T-helper 9 cell (primary cell): ENCODE measurements around the gene RAD18.
A peak's percentile ranks its signal among the peaks of the same experiment; 100 is the strongest.

Experiments
- DNase-seq: peaks from one replicate; pipeline ENCODE4 v3.0.0-alpha.2; 2020
- total RNA-seq, 2 donors: gene quantifications; one replicate each; lab custom pipeline; 2026; lab: John Stamatoyannopoulos, UW

The RAD18 gene
- total RNA-seq, result 15.0 to 26.1 reads per million in 2 donors

- DNase-seq, result peak; percentile 91
Observed at GRCh38 chr3:8963137-8963853, at the start of gene RAD18. Gene RAD18 (minus strand): TSS chr3:8963472. CDS start chr3:8963385, 87 bp downstream.

DNA sequence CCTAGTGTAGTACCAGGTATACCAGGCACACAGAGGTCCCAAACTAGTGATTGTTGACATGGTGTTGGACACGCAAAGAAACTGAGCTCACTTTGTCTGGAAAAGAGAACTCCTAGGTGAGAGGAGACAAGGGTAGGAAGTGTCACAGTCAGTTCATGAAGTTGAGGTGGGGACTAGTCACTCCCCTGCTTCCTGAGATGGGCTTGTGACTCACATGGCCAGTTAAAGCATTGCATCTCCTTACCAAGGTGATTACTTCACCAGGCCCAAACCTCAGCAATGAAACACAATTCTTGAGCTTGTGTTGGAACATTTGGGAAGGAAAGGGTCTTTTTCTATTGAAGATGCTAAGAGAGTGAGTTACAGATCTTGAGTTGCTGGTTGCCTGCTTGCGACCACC is 49.2 kb upstream of the RAD18 start:
- DNase-seq, result no peak

DNA sequence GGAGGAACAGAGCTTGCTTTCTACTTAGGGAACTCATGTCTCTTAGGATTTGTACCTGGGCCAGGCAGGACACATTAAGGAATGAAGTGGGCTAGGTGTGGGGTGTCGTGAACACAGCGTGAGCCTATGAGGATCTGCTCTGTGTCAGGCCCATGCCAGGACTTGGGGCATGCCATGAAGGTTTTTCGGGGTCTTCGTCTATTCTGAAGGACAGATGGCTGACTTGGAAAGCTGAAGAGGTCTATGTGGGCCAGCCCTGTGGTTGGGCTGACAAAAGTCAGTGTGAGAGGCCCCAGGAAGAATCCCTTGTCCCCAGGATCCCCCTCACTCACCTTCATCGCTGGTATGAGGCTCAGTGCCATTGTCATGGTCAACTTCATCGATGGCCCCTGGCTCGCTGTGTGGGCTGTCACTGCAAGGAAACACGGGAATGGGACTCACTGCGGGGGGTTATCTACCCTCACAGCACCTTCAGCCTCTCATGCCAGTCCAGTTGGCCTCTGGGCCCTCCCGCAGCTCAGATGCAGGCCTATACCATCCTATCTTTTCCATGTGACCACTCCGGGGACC is 46.8 kb upstream of the RAD18 start:
- DNase-seq, result no peak

DNA sequence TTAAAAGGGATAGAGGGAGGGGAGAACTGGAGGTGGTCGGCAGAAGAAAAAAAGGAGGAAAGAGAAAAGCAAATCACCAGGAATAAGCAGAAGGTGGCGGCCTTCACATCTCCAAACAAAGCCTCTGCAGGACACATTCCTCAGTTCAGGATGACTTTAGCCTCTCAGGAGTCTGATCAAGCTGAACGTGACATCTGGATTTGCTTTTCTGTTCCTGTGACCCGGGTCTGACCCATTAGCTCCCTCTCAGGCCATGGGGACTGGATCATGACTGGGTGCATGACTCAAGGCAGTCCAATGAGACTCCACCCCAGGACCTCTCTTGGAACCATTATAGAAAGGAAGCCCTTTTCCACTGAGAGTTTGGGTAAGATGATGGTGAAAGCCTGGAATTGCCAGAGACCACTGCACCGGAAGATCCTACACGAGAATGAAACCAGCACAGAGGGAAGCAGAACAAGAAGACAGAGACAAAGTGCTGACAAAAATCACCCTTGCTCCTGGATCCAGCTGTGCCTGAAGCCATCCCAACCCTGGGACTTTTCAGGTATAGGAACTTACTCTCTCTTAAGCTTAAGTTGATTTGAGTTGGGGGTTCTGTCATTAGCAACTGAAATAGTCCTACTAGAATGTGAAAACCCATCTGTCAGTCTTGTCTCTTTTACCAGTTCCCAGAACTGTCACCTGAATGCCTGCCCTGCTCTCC is 45.4 kb upstream of the RAD18 start:
- no peak for DNase-seq

DNA sequence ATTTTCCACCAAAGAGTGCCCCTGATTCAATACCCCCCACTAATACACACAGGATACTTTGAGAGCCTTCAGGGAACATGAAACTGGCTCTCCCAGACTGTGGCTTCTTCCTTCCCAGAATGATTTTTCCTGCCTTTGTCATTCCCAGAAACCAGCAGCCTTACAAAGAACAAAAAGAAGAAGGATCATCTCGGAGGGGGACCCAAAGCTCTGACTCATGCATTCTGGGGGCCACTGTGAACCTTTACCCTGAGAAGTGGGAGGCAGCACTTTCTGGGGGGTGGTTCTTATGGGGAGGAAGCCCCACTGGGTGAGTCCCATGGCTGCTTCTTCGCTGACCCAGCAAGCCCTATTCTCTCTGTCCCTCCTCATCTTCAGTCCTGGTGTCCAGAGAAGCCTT is 44.7 kb upstream of the RAD18 start:
- DNase-seq, result no peak

GRCh38 chr3:9007213-9007612 is 43.9 kb upstream of the RAD18 start:
- no peak for DNase-seq

DNA sequence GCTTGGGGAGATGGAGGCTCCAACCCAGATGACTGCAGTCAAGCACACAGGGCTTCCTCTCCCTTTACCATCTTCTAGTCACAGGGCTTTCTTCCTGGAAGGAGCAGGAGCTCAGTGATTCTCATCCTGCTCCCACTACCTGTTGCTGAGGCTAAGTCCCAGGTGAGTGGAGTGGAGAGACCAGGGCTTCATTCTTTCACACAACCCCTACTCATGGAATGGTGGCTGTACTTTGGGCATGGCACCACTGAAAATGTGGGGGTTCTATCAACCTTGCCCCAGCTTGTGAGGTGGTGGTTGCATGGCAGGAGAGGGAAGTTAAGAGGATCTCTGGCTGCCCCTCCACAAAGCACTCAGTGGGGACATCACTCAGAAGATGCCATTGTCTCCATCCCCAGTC is 36.8 kb upstream of the RAD18 start:
- DNase-seq, result no peak

DNA sequence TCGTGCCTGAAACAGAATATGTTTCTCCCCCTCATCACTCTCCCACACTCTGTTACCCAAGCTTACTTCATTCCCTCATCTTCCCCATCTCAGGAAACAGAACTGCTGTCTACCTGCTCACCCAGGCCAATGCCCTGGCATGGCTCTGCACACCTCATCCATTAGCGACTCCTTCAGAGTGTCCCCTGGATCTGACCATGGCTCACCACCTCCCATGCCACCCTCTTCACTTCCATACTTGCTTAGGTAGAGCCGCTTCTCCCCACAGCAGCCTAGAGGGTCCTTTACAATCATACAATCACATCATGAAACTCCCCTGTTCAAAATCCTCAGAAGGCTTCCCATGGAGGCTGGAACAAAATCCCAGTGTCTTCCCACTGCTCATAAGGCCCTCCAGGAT is 33.9 kb upstream of the RAD18 start:
- no peak for DNase-seq

DNA sequence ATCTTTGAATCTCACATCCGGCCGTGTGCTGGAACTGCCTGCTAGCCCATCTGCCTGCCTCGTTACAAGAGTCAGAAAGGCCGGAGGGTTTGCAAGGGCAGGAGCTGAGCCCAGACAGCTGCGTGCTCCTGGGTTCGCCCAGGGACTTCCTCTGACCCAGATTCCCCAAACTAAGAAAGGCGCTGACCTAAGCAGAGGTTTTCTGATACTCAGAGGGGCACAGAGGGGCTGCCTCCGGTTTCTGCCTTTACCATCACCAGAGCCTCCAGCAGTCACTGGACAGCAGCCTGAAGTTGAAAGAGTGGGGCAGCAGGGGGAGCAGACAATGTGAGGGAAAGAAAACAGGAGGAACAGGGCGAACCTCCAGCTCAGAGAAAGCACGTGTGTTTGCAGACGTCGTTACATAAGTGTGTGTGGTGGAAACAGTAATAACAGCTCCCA is 33.4 kb upstream of the RAD18 start:
- no peak for DNase-seq

- DNase-seq, result no peak
Observed at GRCh38 chr3:8996216-8996615, 32.9 kb upstream of the RAD18 start.

- no peak for DNase-seq
Observed at GRCh38 chr3:8994226-8994625, 31.0 kb upstream of the RAD18 start.

DNA sequence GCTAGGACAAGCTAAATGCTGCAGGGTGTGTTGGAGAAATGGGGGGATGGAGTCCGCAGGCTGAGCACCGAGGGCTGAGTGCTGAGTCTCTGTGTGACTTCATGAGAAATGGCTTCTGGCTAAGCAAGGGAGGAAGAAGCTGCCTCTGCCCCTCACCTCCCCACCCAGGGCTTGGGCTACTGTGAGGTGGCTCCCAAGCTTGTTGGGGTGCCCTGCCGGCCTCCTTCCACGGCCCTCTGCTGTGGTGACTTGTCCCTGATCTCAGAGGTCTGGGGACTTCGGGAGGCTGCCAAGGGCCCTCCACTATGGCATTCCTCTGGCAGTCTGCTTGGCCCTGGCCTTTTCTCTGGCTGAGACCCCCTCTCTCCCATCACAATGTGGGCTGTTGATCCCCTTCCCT is 30.1 kb upstream of the RAD18 start:
- no peak for DNase-seq

- no peak for DNase-seq
Observed at GRCh38 chr3:8992854-8993253, 29.6 kb upstream of the RAD18 start.

DNA sequence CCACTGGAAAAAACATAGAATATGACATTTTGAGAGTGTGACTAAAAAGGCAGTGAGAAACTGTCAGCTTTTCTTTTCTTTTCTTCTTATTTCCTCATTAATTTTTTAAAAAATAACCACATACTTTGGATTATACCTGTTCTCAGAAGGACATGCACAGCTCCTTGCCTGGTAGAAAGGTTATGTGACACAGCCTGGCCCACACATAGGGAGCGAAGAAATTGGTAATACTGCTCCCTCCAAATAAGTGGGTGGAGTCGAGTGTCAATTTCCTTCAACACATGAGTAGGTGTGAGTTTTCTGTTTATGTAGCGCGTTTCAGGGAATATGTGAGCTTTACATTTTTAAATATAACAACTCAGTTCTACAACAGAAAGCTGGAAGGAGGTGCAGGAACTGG is 28.9 kb upstream of the RAD18 start:
- DNase-seq, result no peak

DNA sequence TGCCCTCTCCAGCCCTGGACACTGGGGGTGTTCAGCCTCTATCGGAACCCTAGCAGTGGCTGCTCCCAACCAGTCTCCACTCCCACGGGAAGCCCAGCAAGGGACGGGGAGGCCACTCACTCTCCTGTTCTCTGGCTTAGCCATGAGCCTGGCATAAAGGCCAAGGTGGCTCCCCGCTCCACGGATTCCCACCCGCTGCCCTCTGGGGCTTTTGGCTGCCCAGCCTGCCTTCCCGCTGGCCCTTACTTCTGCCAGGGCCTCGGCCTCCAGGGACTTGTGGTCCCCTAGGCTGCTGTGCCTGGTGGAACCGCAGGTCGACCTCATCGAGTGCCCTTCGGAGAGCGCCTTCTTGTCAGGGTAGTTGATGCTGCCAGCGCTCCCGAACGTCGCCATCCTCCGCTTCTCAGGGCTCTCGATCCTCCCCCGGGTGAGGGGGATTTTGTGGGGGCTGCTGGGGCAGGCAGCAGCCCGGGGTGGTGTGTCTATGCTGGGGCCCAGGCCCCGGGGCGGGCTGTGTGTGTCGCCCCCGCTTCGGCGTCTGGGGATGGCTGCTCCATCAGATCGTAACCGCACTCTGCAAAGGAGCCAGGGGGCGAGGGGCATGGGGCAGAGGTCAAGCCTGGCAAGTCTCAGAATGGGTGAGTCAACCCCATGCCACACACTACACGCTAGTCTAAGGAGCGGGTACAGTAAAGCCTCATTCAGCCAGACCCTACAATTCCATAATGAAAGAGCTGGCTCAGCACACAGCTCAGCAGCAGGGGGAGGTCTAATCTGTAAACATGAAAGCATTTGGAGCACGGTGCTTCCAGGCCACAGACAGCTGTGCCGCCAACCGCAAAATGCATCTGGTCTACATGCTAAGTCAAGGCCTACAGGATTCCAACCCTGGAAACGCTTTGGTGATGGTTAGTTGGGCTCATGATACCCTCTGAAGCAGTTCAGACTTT is 27.3 kb upstream of the RAD18 start:
- DNase-seq, result no peak

GRCh38 chr3:8988791-8989558 is 25.7 kb upstream of the RAD18 start:
- DNase-seq, result no peak

DNA sequence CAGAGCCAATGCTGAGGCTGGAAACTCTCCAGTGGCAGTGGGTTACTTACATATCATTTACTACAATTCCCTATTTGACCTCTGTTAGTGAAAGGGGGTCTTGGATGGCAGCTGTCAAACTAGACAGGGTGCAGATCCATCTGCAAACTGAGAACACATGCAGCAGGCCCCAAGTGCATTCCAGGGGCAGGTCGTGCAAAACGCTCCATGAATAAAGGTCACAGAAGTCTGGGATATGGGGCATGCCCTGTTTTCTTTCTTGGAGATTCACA is 25.0 kb upstream of the RAD18 start:
- no peak for DNase-seq

- DNase-seq, result peak; percentile 27
Observed at GRCh38 chr3:8987645-8988383, 24.5 kb upstream of the RAD18 start.

- DNase-seq, result no peak
Observed at GRCh38 chr3:8987226-8987625, 24.0 kb upstream of the RAD18 start.

DNA sequence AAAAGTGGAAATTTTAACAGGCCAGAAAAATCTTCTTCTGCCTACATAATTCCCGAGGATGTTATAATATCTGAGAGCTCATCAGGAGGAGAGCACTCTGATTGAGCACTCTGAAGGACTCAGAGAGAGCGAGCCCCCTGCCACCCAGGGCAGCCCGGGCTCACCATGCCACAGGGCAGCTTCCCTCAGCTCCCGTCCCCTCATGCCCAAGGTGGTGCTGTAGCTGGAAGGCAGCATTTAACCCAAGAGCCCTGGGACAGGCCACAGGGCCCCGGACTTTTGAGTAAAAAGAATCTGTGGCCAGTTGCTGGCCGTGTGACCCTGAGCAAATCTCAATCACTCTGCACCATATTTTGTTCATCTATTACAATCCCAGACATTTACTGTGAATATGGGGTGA is 23.5 kb upstream of the RAD18 start:
- DNase-seq, result no peak

GRCh38 chr3:8985876-8986275 is 22.6 kb upstream of the RAD18 start:
- DNase-seq, result no peak

GRCh38 chr3:8985411-8985831 is 22.1 kb upstream of the RAD18 start:
- no peak for DNase-seq
